Peyer's patch (tissue), 4 donors: ENCODE measurements around the gene CSMD2. TPM values are rescaled to one million over a fixed set of nuclear protein-coding genes. Genes with fewer than 3 reads are reported as not detected.

ENCODE experiments used
- DNase-seq, 3 donors: peaks; one replicate each; pipeline ENCODE4 v3.0.0-alpha.2; 2017 to 2019
- H3K27ac ChIP-seq, 4 donors: fragments of 200-600 bp; sonication (generic); one replicate each; pipeline ENCODE4 v1.5.1; 2016 to 2019
- H3K27me3 ChIP-seq, 2 donors: fragments of 200-600 bp; sonication (generic); one replicate each; pipeline ENCODE4 v1.5.1; 2019
- H3K36me3 ChIP-seq, 3 donors: fragments of 200-600 bp; sonication (generic); one replicate each; pipeline ENCODE4 v1.5.1; 2016 to 2019
- H3K4me1 ChIP-seq, 4 donors: fragments of 200-600 bp; sonication (generic); one replicate each; pipeline ENCODE4 v1.5.1; 2016 to 2019
- H3K4me3 ChIP-seq, 4 donors: fragments of 200-600 bp; sonication (generic); 1 replicate in 3 of 4; 2 replicates in 1 of 4; pipeline ENCODE4 v1.5.1; 2016 to 2019; ENCODE audit warnings: mild to moderate bottlenecking in 1 of 4
- H3K9me3 ChIP-seq, 4 donors: fragments of 200-600 bp; sonication (generic); one replicate each; pipeline ENCODE4 v1.5.1; 2016 to 2019; ENCODE audit warnings: mild to moderate bottlenecking in 1 of 4
- CTCF ChIP-seq, 6 experiments: fragments of 450-650 bp in 4 of 6; fragments of 200-600 bp in 2 of 6; sonication (generic) in 1 of 6; IDR thresholded peaks; one replicate each; pipeline ENCODE4 v1.5.1; 2017 to 2019; ENCODE audit warnings: antibody characterized with exemption in 6 of 6, mild to moderate bottlenecking in 3 of 6, moderate library complexity in 1 of 6
- POLR2A ChIP-seq, 2 donors: fragments of 450-650 bp; IDR thresholded peaks; one replicate each; pipeline ENCODE4 v1.5.1; 2017; ENCODE audit warnings: antibody characterized with exemption in 2 of 2, mild to moderate bottlenecking in 2 of 2, moderate library complexity in 2 of 2
- total RNA-seq, 4 donors: library from RNA; depleted of rRNA; stranded (reverse); fragments of >200 nt; gene quantifications; one replicate each; pipeline ENCODE4 v1.1.0, GENCODE V29; 2016

Gene CSMD2
- total RNA-seq, 4 donors from 2014 or later = under 0.01 to 1.2 (median 0.70) TPM

GRCh38 chr1:34049994-34050393 lies 115.0 kb downstream of the CSMD2 start:
- H3K4me3 ChIP-seq = no peak overlapping the region
- DNase-seq = no peak
- no peak for TF ChIP-seq POLR2A (IDR thresholded peaks at IDR 0.05)
- no peak for TF ChIP-seq CTCF (IDR thresholded peaks at IDR 0.05)

GRCh38 chr1:34049477-34049876 lies 115.6 kb downstream of the CSMD2 start:
- H3K4me3 ChIP-seq = no peak overlapping the region
- TF ChIP-seq CTCF (IDR thresholded peaks at IDR 0.05) (no peak), POLR2A (IDR thresholded peaks at IDR 0.05) (no peak)
- no peaks in the 10 kb centered on the region for H3K9me3 ChIP-seq
- DNase-seq = no peak
- H3K4me1 ChIP-seq = no peaks in the 10 kb centered on the region
- H3K27me3 ChIP-seq = no peaks in the 10 kb centered on the region
- H3K27ac ChIP-seq = no peak overlapping the region
- no peaks in the 10 kb centered on the region for H3K36me3 ChIP-seq

More at GRCh38 chr1:34049994-34050393, 115.0 kb downstream of the CSMD2 start:
- Histone ChIP-seq H3K4me1 (no peaks in the 10 kb centered on the region), H3K9me3 (no peaks in the 10 kb centered on the region), H3K27me3 (no peaks in the 10 kb centered on the region), H3K27ac (no peak overlapping the region), H3K36me3 (no peaks in the 10 kb centered on the region)

- no peak overlapping the region for H3K27ac ChIP-seq
- H3K36me3 ChIP-seq = no peaks in the 10 kb centered on the region
- DNase-seq = no peak
- no peaks in the 10 kb centered on the region for H3K27me3 ChIP-seq
- H3K4me1 ChIP-seq = no peaks in the 10 kb centered on the region
- no peak overlapping the region for H3K4me3 ChIP-seq
- TF ChIP-seq CTCF (IDR thresholded peaks at IDR 0.05) (no peak), POLR2A (IDR thresholded peaks at IDR 0.05) (no peak)
- H3K9me3 ChIP-seq = no peaks in the 10 kb centered on the region
Observed at GRCh38 chr1:34037856-34038255, 127.2 kb downstream of the CSMD2 start.

GRCh38 chr1:34037109-34037508 lies 127.9 kb downstream of the CSMD2 start:
- H3K36me3 ChIP-seq = no peaks in the 10 kb centered on the region
- no peaks in the 10 kb centered on the region for H3K27me3 ChIP-seq
- no peak overlapping the region for H3K4me3 ChIP-seq
- no peak for DNase-seq
- no peak overlapping the region for H3K27ac ChIP-seq
- no peak for TF ChIP-seq POLR2A (IDR thresholded peaks at IDR 0.05)
- TF ChIP-seq CTCF (IDR thresholded peaks at IDR 0.05) = no peak
- H3K4me1 ChIP-seq = no peaks in the 10 kb centered on the region
- no peaks in the 10 kb centered on the region for H3K9me3 ChIP-seq

- no peak for DNase-seq
- TF ChIP-seq POLR2A (IDR thresholded peaks at IDR 0.05) = no peak
- TF ChIP-seq CTCF (IDR thresholded peaks at IDR 0.05) = no peak
- no peaks in the 10 kb centered on the region for H3K4me1 ChIP-seq
- no peaks in the 10 kb centered on the region for H3K27me3 ChIP-seq
- no peak overlapping the region for H3K4me3 ChIP-seq
- no peaks in the 10 kb centered on the region for H3K36me3 ChIP-seq
- H3K9me3 ChIP-seq = no peaks in the 10 kb centered on the region
- H3K27ac ChIP-seq = no peak overlapping the region
Observed at GRCh38 chr1:34034036-34034435, 131.0 kb downstream of the CSMD2 start.

- no peak overlapping the region for H3K27ac ChIP-seq
Observed at GRCh38 chr1:34029954-34030353, 135.1 kb downstream of the CSMD2 start.

More at GRCh38 chr1:34029954-34030353, 135.1 kb downstream of the CSMD2 start:
- no peaks in the 10 kb centered on the region for H3K27me3 ChIP-seq
- no peaks in the 10 kb centered on the region for H3K4me1 ChIP-seq
- H3K9me3 ChIP-seq = no peaks in the 10 kb centered on the region
- DNase-seq = no peak
- TF ChIP-seq POLR2A (IDR thresholded peaks at IDR 0.05) = no peak
- TF ChIP-seq CTCF (IDR thresholded peaks at IDR 0.05) = no peak
- no peaks in the 10 kb centered on the region for H3K36me3 ChIP-seq
- H3K4me3 ChIP-seq = no peak overlapping the region
